ENCODE results near the gene TMEM183A.

The TMEM183A gene

GRCh38 chr1:202964791-202965410 lies 42.3 kb upstream of the TMEM183A start:
- no peak overlapping the region for H3K4me3 ChIP-seq (ENCODE audit: low read depth, low read length)
- no peak for TF ChIP-seq CTCF (IDR thresholded peaks at IDR 0.05; ENCODE audit: low read depth, low read length)

GRCh38 chr1:202965422-202965821 lies 41.8 kb upstream of the TMEM183A start:
- no peak overlapping the region for H3K4me3 ChIP-seq (ENCODE audit: low read depth, low read length)
- TF ChIP-seq CTCF (IDR thresholded peaks at IDR 0.05; ENCODE audit: low read depth, low read length), result no peak

GRCh38 chr1:202966006-202966898 lies 40.9 kb upstream of the TMEM183A start:
- no peak for TF ChIP-seq CTCF (IDR thresholded peaks at IDR 0.05; ENCODE audit: low read depth, low read length)
- H3K4me3 ChIP-seq (ENCODE audit: low read depth, low read length), result peak overlapping the region; percentile 96

- H3K4me3 ChIP-seq (ENCODE audit: low read depth, low read length), result peak overlapping the region; percentile 96
- TF ChIP-seq CTCF (IDR thresholded peaks at IDR 0.05; ENCODE audit: low read depth, low read length), result no peak
Observed at GRCh38 chr1:202967684-202968281, 39.4 kb upstream of the TMEM183A start.

GRCh38 chr1:202968351-202968750 lies 38.8 kb upstream of the TMEM183A start:
- H3K4me3 ChIP-seq (ENCODE audit: low read depth, low read length), result no peak overlapping the region
- TF ChIP-seq CTCF (IDR thresholded peaks at IDR 0.05; ENCODE audit: low read depth, low read length), result no peak

GRCh38 chr1:202968895-202969295 lies 38.3 kb upstream of the TMEM183A start:
- peak; percentile 75 for TF ChIP-seq CTCF (IDR thresholded peaks at IDR 0.05; ENCODE audit: low read depth, low read length)
- H3K4me3 ChIP-seq (ENCODE audit: low read depth, low read length), result no peak overlapping the region

- TF ChIP-seq CTCF (IDR thresholded peaks at IDR 0.05; ENCODE audit: low read depth, low read length), result no peak
- no peak overlapping the region for H3K4me3 ChIP-seq (ENCODE audit: low read depth, low read length)
Observed at GRCh38 chr1:202972046-202972445, 35.1 kb upstream of the TMEM183A start.

All from WI38 (cell line).